Measurements from ENCODE around the gene CEACAM19. TPM values are rescaled to one million over a fixed set of nuclear protein-coding genes. Genes with fewer than 3 reads are reported as not detected.
"Not testable (repeated sequence)": the region's sequence is repeated elsewhere in the genome, so short reads cannot be mapped to it uniquely, and the experiment has no call there.

The CEACAM19 gene
- total RNA-seq, 1 donor from 2014 or later: 3.4 TPM

DNA sequence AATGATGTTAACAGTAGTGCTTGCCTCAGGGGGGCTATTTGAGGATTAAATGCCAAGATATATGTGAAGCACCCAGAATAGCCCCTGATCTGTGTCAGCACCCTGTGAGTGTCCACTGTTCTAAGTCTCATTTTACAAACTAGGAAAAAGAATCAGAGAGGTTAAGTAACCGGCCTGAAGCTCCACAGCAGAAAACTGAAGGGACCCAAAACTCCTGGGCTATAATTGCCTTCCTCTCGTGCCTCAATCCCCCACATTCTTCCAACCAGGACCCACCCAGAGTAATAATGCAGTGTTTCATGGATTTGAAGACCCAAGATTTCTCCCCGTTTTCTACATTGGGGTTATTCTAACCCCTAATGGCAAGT is 25.2 kb upstream of the CEACAM19 start:
- DNase-seq: no peak

DNA sequence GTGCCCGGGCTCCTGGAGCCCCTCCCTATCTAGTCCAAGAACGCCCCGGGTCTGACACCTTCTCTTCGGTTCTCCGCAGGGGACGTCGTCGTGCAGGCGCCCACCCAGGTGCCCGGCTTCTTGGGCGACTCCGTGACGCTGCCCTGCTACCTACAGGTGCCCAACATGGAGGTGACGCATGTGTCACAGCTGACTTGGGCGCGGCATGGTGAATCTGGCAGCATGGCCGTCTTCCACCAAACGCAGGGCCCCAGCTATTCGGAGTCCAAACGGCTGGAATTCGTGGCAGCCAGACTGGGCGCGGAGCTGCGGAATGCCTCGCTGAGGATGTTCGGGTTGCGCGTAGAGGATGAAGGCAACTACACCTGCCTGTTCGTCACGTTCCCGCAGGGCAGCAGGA is 24.1 kb upstream of the CEACAM19 start:
- no peak for DNase-seq

DNA sequence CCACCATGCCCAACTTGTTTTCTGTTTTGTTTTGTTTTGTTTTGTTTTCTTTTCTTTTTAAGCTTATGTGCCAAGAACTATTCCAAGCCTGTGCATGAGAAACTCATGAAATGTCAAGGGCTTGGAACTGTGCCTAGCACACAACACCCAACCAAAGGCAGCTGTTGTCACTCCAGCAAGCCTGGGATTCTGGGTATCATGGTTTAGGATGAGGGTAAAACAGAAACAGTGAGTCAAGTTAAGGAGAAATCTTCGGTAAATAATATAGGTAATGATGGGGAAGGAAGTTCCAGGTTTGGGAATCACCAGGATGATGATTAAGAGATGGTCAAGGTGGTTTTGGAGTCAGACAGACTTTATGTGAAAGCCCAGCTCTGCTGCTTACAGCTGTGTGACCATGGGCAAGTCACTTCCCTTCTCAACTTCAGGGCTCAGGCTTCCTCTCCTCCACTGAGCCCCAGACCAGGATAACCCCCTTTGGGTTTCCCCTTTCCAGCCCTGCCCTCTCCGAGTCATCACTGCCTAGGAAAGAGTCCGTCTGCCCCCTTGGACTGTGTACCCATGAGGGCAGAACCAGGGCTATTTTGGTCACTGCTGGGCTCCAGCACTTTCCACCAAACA is 22.5 kb upstream of the CEACAM19 start:
- DNase-seq: peak; percentile 35

DNA sequence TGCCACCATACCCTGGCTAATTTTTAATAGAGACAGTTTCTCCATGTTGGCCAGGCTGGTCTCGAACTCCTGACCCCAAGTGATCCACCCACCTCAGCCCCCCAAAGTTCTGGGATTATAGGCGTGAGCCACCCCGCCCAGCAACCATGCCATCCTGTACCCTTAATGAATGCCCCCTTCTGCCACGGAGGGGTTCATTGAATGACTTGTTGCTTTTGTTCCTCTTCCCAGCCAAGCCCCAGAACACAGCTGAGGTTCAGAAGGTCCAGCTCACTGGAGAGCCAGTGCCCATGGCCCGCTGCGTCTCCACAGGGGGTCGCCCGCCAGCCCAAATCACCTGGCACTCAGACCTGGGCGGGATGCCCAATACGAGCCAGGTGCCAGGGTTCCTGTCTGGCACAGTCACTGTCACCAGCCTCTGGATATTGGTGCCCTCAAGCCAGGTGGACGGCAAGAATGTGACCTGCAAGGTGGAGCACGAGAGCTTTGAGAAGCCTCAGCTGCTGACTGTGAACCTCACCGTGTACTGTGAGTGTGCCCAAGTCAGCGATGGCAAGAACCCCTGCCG is 21.6 kb upstream of the CEACAM19 start:
- DNase-seq: no peak

DNA sequence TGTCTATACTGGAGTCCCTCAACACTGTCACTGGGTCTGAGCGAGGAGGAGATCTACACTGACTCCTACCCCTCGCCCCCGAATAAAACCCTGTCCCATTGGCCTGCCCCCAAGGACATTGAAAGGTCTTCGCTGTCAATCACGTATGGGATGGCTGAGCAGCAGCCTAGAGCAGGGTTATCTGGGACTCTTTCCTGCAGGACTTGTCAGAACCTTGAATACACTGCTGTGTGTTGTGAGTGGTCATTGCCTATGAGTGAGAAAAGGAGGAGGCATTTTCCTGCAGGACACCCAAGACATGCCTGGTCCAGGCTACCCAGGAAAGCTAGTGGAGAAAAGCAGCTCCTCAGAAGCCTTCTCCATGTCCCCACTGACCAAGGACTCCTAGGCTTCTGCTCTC is 17.9 kb upstream of the CEACAM19 start:
- DNase-seq: no peak

DNA sequence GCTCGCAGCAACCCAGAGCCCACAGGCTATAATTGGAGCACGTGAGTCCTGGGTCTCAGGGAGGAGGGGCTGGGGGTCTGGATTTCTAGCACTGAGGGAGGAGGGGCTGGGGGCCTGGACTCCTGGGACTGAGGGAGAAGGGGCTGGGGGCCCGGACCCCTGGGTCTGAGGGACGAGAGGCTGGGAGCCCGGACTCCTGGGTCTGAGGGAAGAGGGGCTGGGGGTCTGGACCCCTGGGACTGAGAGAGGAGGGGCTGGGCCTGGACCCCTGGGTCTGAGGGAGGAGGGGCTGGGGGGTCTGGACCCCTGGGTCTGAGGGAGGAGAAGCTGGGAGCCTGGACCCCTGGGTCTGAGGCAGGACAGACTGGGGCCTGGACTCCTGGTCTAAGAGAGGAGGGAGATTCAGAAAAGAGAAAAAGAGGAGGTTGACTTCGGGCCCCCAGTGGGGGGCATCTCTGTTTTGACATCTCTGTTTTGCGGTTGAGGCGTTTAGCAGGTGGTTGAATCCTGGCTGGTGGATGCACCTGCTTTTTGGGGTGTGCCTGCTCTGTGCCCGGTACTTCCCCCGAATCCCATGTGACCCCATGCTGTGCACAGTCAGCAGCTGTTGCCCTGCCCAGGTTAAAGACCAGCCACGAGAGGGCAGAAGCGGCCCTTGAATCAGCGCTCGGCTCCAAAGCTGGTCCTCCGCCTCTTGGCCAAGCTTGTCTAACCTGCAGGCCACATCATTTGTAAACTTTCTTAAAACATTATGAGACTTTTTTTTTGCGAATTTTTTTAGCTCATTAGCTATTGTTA is 17.1 kb upstream of the CEACAM19 start:
- DNase-seq: no peak

DNA sequence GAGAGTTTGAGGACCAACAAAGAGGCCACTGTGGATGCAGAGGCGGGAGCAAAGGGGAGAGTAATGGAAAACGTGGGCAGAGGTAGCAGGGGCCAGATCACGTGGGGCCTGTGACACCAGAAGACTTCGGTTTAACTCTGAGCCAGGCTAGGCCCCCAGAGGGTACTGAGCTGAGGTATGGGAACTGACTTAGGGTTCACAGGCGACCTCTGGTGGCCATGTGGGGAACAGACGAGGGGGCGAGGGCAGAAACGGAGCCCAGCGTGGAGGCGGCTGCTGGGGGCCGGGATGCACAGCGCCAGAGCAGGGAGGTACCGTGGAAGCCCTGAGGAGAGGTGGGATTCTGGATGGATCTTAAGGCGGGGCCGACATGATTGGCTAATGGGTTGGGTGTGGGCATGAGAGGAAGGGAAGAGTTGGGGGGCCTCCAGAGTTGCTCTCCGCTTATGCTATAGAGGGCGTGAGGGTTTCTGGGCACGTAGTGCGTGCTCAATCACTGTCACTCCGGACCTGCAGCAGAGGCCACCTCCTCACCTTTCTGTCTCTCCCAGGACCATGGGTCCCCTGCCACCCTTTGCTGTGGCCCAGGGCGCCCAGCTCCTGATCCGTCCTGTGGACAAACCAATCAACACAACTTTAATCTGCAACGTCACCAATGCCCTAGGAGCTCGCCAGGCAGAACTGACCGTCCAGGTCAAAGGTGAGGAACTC is 13.9 kb upstream of the CEACAM19 start:
- DNase-seq: no peak

DNA sequence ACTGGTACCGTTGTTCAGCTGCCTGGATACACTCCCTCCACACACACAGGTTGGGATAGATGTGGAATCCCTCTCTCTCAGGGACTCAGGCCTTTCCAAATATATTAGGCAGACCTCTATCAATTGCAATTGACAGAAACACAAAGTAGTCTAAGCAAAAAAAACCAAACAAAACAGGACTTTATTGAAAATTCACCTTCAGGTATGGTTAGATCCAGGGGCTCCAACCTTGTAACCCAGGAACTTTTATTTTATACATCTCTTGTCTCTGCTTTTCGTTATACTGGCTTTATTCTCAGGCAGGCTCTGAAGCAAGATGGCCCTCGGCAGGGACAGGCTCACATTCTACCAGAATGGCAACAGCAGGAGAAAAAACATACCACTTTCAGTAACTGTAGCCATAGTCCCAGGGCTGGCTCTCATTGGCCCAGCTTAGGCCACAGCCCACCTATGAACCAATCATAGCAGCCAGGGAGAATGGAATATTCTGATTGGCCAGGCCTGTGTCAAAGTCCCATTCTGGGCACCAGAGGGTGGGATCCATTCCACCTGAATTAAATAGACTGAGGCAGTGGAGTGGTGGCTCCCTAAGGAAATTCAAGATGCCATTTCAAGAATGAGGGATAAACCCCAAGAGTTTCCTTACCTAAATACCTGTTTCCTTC is 13.1 kb upstream of the CEACAM19 start:
- no peak for DNase-seq

DNA sequence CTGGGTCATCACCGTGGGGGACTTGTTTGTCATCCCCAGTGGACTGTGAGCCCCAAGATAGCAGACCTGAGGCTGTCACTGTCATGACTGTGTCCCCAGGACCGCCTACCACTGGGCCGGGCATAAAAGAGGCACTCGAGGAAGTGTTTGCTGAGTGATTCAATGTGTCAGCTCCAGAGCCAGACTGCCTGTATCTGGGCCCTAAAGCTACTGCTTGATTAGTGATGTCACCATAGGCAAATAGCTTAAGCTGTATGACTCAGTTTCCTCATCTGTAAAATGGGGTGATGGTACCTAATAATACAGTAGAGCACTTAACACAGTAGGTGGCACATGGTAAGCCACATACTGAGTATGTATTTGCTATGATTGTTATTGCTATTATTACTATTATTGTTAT is 11.2 kb upstream of the CEACAM19 start:
- no peak for DNase-seq

DNA sequence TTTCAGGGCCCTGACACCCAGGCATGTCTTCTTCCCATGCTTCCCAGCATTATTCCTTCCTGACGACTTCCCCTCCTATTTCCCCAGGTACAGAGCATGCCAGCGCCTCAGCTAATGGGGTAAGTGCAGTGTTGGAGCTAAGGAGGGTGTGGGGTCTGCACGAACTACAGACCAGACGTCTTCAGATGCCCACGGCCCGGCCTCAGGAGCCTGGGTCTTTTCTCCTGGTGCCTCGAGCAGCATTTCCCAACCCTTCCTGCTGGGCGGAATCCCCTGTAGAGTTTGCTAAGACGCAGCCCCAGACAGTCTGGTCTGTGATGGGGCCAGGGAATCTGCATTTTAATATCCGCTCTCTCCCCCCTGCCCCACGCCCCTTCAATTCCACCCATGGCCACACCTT is 10.1 kb upstream of the CEACAM19 start:
- no peak for DNase-seq

DNA sequence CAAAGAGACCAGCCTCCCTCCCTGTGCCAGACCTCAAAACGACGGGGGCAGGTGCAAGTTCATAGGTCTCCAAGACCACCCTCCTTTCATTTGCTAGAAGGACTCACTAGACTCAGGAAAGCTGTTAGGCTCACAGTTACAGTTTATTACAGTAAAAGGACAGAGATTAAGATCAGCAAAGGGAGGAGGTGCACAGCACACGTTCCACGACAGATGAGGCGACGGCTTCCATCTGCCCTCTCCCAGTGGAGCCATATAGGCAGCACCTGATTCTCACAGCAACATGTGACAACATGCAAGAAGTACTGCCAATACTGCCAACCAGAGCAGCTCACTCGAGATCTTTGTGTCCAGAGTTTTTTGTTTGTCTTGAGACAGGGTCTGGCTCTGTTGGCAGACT is 9.4 kb upstream of the CEACAM19 start:
- no peak for DNase-seq

DNA sequence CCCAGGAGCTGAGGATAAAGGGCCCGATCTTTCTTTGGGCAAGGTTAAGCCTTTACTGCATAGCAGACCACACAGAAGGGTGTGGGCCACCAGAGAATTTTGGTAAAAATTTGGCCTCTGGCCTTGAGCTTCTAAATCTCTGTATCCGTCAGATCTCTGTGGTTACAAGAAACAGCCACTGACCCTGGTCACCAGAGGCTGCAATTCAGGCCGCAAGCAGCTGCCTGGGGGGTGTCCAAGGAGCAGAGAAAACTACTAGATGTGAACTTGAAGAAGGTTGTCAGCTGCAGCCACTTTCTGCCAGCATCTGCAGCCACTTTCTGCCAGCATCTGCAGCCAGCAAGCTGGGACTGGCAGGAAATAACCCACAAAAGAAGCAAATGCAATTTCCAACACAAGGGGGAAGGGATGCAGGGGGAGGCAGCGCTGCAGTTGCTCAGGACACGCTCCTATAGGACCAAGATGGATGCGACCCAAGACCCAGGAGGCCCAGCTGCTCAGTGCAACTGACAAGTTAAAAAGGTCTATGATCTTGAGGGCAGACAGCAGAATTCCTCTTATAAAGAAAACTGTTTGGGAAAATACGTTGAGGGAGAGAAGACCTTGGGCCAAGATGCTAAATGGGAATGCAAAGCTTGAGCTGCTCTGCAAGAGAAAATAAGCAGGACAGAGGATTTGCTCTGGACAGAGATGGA is 8.4 kb upstream of the CEACAM19 start:
- DNase-seq: no peak

DNA sequence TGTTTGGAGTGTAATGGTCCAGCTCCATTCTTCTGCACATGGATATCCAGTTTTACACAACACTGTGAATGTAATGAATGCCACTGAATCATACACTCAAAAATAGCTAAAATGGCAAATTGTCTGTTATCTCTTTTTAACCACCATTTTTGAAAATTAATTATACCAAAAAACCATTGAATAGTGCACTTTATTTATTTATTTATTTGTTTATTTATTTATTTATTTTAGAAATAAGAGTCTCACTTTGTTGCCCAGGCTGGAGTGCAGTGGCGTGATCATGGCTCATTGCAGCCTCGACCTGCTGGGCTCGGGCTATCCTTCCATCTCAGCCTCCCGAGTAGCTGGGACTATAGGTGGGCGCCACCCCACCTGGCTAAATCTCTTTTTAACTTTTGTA is 7.3 kb upstream of the CEACAM19 start:
- DNase-seq: no peak

DNA sequence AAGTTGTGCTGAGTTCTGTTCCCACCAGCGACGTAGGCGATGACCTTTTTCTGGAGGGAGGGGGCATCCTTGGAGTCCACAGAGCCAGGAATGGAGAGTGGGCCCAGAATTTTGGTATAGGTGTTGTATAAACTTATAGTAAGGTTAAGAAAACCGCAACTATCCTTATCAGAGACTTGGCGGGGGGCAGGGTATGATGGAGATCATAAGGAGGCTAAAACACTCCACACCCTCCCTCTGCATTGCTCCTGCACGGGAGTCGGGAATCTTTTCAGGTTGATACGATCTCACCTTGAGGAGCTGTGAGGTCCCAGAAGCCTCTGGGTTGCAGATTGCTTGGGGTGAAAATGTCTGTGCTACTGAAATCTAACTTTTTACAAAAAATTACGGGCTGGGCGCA is 6.3 kb upstream of the CEACAM19 start:
- DNase-seq: no peak

DNA sequence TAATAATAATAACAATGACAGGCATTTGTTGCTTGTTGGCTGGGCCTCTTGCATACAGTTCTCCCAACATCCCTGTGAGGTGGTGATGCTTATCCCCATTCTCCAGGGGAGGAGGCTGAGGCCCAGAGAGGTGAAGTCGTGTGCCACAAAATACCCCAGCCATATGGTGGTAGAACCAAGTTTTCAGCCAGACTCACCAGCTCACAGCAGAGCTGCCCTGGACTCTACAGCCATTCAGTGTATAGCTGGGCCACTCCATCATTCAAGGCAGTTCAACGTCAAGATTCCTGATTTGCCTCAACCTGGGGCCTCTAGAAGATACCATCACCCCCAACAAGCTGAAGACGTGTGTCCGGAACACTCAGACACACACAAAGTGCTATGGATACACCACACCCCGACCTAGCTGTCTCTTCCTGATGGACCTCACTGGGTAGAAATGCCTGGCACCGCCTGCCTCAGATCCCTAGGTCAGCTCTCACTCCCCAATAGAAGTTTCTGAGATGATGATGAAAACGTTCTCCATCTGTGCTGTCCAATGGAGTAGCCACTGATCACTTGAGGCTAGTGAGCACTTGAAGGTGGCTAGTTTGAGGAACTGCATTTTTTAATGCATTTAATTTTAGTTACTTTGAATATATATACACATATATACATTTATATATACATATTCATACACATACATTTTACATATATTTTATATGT is 4.3 kb upstream of the CEACAM19 start:
- DNase-seq: no peak

DNA sequence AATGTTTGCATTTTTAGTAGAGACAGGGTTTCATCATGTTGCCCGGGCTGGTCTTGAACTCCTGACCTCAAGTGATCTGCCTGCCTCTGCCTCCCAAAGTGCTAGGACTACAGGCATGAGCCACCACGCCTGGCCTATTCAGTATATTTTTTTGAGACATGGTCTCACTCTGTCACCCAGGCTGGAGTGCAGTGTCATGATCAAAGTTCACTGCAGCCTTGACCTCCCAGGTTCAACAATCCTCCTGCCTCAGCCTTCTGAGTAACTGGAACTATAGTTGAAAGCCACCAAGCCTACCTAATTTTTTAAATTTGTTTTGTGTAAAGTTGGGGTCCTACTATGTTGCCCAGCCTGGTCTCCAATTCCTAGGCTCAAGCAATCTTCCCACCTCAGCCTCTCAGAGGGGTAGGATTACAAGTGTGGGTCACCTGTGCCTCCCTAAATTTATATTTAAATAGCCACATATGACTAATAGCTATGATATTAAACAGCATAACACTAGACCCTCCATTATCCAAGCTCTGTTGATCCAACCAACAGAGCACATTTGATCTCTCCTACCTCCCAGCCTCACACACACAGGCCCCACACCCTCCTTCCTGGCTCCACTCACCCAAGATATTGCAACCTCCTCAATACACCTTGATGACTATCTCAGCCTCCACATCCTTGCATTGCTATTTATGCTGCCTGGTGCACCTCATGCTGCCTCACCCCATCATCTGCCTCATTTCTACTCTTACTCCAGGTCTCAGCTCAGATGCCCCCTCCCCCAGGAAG is 2.1 kb upstream of the CEACAM19 start:
- no peak for DNase-seq

DNA sequence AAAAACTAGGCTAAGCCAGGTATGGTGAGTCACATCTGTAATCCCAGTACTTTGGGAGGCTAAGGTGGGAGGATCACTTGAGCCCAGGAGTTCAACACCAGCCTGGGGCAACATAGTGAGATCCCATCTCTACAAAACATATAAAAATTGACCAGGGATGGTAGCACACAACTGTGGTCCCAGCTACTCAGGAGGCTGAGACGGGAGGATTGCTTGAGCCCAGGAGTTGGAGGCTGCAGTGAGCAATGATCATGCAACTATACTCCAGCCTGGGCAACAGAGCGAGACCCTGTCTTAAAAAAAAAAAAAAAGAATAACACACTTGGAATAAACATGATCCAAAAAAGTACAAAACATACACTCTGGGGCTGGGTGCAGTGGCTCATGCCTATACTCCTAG is 1.3 kb upstream of the CEACAM19 start:
- DNase-seq: not testable (repeated sequence)

DNA sequence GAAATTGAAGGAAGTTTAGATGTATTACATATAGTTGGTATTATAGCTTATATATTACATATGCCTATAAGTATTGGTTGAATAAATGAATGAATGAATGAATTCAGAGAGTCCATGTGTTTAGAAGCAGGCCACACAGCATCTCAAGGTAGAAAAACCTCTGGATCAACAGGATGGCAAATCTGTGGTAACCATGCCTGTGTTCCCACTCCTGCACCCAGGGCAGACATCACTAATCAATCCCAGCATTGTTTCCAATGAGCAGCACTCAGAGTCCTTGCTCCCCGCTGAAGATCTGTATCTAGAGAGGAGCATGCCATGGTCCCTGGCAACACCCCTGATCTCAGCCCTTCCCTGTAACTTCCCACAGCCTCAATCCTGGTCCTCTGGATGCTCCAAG is 944 bp downstream of the CEACAM19 start:
- DNase-seq: no peak

DNA sequence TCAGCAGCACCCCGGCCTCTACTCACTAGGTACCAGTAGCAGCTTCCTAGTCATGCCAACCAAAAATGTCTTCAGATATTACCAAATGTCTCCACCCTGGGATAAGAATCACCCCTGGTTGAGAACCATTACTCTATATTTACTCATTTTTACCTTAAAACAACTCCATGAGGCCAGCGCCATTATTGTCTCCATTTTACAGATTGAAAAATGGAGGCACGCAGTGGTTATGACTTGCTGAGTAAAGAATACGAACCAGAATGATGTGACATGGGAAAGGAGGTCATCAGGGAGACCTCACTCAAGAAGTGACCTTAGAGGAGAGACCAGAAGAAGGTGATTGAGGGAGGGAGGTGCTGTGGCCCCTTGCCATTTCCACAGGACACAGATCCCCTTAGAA is 2.2 kb downstream of the CEACAM19 start:
- DNase-seq: no peak

DNA sequence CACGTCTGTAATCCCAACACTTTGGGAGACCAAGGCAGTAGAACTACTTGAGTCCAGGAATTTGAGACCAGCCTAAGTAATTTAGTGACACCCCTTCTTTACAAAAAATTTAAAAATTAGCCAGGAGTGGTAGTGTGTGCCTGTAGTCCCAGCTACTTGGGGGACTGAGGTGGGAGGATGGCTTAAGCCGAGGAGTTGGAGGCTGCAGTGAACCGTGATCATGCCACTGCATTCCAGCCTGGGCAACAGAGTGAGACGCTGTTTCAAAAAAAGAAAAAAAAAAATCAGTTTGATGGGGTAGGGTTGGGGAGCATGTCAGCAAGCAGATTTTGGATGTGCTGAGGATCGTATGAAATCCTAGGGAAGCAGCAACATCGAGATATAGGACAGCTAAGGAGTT is 4.2 kb downstream of the CEACAM19 start:
- DNase-seq: no peak
